ENCODE measurements around the gene SGIP1. TPM values are rescaled to one million over a fixed set of nuclear protein-coding genes. Genes with fewer than 3 reads are reported as not detected.

The SGIP1 gene
- total RNA-seq, 2 experiments from 2014 or later = not detected

DNA sequence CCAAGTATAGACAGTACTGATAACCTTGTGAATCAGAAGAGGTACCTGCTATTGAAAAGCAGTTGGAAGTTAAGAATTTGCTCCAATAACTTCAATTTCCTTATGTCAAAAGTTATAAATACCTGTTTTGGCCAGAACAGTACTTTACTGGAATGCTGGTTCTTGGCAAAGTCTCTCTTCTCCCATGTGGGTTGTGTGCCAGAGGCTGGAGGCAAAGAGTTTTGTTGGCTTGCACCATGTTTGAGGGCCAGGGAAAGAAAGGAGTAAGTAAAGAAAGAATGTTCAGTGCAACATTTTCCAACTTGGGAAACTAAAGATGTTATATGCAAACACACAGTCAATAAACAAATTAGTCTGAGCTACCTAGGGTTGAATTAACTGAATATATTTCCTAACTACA is 151.3 kb downstream of the SGIP1 start:
- Mint-ChIP-seq H3K27ac (no peak overlapping the region), H3K4me3 (no peak overlapping the region), H3K36me3 (no peaks in the 10 kb centered on the region), H3K27me3 (no peaks in the 10 kb centered on the region), H3K9me3 (no peaks in the 10 kb centered on the region), H3K4me1 (peaks cover 1% of the 10 kb centered on the region)
- no peak for DNase-seq

DNA sequence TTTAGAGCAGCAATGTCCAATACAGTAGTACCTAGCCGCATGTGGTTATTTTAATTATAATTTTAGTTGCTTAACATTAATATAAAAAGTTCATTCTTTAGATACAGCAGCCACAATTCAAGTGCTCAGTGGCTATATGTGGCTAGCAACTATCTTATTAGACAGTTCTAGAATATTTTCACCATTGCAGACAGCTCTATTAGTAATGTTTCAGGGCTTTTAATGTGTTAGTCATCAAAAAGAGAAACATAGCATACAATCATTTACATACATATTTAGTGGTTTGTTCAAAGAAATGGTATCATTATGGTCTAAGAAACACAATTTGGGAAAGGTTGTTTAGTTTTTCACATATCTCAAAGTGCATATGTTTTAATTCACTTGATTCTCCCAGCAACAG is 151.7 kb downstream of the SGIP1 start:
- Mint-ChIP-seq H3K27ac (no peak overlapping the region), H3K27me3 (no peaks in the 10 kb centered on the region), H3K9me3 (no peaks in the 10 kb centered on the region), H3K4me3 (no peak overlapping the region), H3K36me3 (no peaks in the 10 kb centered on the region), H3K4me1 (peaks cover 1% of the 10 kb centered on the region)
- no peak for DNase-seq

DNA sequence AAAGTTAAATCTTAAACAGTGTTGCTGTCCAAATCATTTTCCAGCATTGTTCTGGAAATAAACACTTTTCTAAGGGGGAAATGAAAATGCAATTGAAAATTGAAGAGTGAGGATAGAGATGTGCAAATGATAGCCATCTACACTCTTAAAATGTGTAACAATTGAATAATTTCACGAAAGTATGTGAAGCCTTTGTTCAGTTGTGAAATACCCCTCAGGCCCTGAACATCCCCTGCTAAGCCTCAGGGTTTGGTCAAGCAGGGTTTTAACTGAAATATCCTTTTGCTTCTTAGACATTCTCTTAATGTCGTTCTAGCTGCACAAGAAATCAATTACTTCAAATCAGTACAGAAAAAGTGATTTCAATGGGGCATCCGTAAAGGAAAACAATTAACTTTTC is 152.5 kb downstream of the SGIP1 start:
- DNase-seq = no peak
- H3K4me1 Mint-ChIP-seq = peaks cover 1% of the 10 kb centered on the region
- no peaks in the 10 kb centered on the region for H3K36me3 Mint-ChIP-seq
- no peak overlapping the region for H3K4me3 Mint-ChIP-seq
- no peaks in the 10 kb centered on the region for H3K27me3 Mint-ChIP-seq
- no peak overlapping the region for H3K27ac Mint-ChIP-seq
- H3K9me3 Mint-ChIP-seq = no peaks in the 10 kb centered on the region

DNA sequence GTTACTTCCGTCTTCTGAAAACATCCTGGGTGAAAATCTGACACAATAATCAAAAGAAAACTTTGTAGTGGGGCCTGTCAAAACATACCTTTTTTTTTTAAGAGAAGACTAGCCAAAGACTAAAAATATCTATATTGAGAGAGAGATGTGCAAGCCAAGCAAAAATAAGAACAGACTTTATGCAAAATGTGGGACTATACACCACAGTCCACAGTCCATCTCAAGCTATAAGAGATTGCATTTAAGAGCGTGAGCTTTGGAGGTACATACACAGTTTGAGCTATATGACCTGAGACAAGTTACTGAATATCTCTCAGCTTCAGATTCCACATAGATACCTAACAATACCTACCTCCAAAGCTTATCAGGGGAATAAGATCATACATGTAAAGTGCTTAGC is 153.4 kb downstream of the SGIP1 start:
- H3K27me3 Mint-ChIP-seq = no peaks in the 10 kb centered on the region
- no peak overlapping the region for H3K27ac Mint-ChIP-seq
- no peak overlapping the region for H3K4me3 Mint-ChIP-seq
- H3K9me3 Mint-ChIP-seq = no peaks in the 10 kb centered on the region
- no peak for DNase-seq
- no peaks in the 10 kb centered on the region for H3K36me3 Mint-ChIP-seq
- H3K4me1 Mint-ChIP-seq = peaks cover 1% of the 10 kb centered on the region

DNA sequence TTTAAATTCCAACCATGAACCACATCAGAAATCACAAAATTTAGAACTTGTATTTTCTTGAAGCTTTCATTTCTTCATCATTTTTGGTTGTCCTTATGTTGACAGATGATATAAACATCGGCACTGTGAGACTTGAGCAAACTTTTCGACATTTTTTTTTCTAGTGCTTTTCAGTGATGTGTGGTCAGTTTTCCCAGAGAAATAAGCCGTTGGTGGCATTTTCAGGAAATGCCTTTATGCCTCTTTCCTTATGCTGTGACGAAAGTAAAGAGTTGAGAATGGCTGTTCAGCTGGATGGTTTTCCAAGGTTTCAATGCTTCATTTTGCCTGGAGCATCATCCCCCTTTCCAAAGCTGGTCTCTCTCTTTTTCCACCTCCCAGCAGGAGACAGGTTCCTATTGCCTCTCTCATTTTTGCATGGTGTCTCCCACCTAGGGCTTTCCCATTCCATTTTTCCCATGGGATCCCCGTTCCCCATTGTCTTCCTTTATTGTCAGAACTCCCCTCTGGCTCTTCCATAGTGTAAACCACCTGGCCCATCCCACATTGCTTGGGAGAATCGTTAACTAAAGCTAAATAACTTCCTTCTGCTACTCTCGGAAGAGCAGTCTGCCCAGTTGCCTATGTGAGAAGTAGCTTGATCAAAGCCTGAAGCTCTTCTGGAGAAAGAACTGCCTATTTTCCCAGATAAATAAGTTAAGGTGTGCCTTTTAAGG is 156.9 kb downstream of the SGIP1 start:
- H3K9me3 Mint-ChIP-seq = no peaks in the 10 kb centered on the region
- no peak overlapping the region for H3K27ac Mint-ChIP-seq
- H3K4me1 Mint-ChIP-seq = no peaks in the 10 kb centered on the region
- DNase-seq = no peak
- H3K36me3 Mint-ChIP-seq = no peaks in the 10 kb centered on the region
- H3K27me3 Mint-ChIP-seq = peaks cover 3% of the 10 kb centered on the region
- no peak overlapping the region for H3K4me3 Mint-ChIP-seq

DNA sequence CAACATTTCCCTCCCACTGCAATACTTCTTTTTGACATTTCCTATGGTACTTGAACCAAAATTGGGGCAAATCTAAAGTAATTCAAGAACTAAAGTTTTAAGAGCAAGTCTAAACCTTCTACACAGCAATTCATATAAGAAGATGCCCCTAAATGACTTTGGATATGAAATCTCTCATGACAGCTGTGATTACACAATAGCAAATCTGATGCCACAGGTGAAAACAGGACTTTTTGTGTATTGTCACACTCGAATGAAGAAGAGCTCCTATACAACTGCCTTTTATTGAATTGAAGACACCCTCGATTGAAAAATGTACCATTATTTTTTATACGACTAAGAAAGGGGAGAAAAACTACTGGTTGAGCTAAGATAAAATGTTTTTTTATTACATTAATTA is 158.7 kb downstream of the SGIP1 start:
- H3K4me3 Mint-ChIP-seq = no peak overlapping the region
- no peaks in the 10 kb centered on the region for H3K36me3 Mint-ChIP-seq
- H3K27ac Mint-ChIP-seq = no peak overlapping the region
- no peaks in the 10 kb centered on the region for H3K4me1 Mint-ChIP-seq
- no peaks in the 10 kb centered on the region for H3K9me3 Mint-ChIP-seq
- H3K27me3 Mint-ChIP-seq = peaks cover 3% of the 10 kb centered on the region
- DNase-seq = no peak

DNA sequence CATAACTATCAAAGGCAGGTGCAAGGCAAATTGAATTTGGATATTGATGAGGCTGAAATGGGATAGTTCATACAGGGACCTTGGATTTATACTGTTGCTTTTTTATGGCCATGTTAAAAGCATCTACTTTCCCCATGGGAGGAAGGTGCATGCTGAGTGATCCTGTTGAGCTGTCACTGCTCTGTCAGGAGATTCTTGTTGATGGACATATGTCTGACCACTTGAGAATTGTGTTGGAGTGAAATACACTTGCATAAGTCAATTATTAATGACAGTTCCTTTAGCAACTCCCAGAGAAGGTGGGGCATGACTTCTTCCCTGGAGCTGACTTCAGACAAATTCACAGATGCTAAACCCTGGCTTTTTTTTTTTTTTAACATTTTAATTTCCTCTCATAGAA is 159.9 kb downstream of the SGIP1 start:
- no peak overlapping the region for H3K4me3 Mint-ChIP-seq
- no peak for DNase-seq
- no peaks in the 10 kb centered on the region for H3K4me1 Mint-ChIP-seq
- H3K36me3 Mint-ChIP-seq = no peaks in the 10 kb centered on the region
- no peaks in the 10 kb centered on the region for H3K9me3 Mint-ChIP-seq
- no peak overlapping the region for H3K27ac Mint-ChIP-seq
- peaks cover 4% of the 10 kb centered on the region for H3K27me3 Mint-ChIP-seq

- Mint-ChIP-seq H3K4me3 (no peak overlapping the region), H3K36me3 (no peaks in the 10 kb centered on the region), H3K4me1 (no peaks in the 10 kb centered on the region), H3K27ac (no peak overlapping the region), H3K9me3 (no peaks in the 10 kb centered on the region), H3K27me3 (peaks cover 6% of the 10 kb centered on the region)
- DNase-seq = no peak
Measured at GRCh38 chr1:66695116-66695515, 161.2 kb downstream of the SGIP1 start.

DNA sequence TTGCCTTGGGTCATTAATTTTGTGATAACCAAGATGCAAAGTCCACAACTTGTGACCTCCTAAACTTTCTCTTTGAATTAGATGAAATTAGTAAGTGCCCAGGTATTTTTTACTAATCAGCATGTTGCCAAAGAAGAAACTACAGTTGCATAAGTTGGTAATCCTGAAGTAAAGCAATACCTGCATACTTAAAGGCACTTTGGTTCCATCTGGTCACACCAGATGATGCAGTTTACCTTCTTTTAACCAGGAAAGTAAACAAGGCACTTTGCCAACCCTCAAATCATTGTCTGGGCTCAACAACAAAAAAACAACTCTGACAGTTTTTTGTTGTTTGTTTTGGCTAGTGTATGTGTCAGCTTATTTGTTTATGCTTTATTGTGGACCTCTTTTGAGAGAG is 162.8 kb downstream of the SGIP1 start:
- Mint-ChIP-seq H3K9me3 (no peaks in the 10 kb centered on the region), H3K36me3 (no peaks in the 10 kb centered on the region), H3K4me3 (no peak overlapping the region), H3K27me3 (peaks cover 13% of the 10 kb centered on the region), H3K27ac (no peak overlapping the region), H3K4me1 (no peaks in the 10 kb centered on the region)
- DNase-seq = no peak

DNA sequence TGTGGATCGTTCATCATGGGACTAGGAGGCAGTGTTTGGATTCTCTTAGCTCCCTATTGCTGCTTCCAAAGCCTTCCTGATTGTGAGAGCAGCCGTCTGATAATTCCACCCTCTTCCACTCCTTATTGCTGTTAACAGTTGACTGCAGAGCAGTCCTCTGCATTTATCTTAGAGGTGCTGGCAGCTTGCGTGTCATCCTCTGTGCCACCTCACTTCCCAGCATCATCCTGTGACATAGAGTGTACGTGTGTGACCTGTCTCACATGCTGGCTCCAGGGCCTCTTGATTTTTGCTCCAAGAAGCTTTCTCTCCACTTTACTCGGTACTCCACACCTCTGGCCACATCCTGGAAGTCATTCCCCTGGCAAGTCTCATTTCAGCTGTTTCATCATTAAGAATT is 165.3 kb downstream of the SGIP1 start:
- H3K27ac Mint-ChIP-seq = no peak overlapping the region
- no peaks in the 10 kb centered on the region for H3K9me3 Mint-ChIP-seq
- no peaks in the 10 kb centered on the region for H3K4me1 Mint-ChIP-seq
- H3K4me3 Mint-ChIP-seq = no peak overlapping the region
- H3K27me3 Mint-ChIP-seq = peaks cover 11% of the 10 kb centered on the region
- DNase-seq = no peak
- H3K36me3 Mint-ChIP-seq = no peaks in the 10 kb centered on the region

GRCh38 chr1:66704177-66704875 is 170.4 kb downstream of the SGIP1 start:
- Mint-ChIP-seq H3K27ac (no peak overlapping the region), H3K4me1 (no peaks in the 10 kb centered on the region), H3K36me3 (no peaks in the 10 kb centered on the region), H3K27me3 (peaks cover 8% of the 10 kb centered on the region), H3K9me3 (no peaks in the 10 kb centered on the region), H3K4me3 (no peak overlapping the region)
- DNase-seq = no peak

GRCh38 chr1:66705110-66705509 is 171.2 kb downstream of the SGIP1 start:
- no peak for DNase-seq

DNA sequence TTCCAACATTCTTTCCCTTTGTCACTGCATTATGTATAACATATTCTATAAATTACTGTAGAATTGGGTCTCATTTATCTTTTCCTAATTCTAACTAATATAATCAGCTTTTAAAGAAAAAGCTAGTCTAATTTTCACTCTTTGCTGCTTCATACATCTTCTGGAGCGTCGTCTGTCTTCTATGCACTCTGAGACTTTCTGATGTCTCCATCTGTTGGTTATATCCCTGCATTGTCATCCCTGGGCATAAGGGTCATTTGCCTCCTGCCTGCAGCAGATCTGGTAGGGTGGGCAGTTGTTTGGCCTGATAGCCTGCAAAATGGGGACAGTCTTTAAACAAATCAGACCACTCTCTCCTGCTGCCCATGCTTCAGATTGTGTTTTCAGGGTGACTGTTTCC is 177.5 kb downstream of the SGIP1 start:
- Mint-ChIP-seq H3K4me1 (no peaks in the 10 kb centered on the region), H3K27ac (no peak overlapping the region), H3K27me3 (peaks cover 10% of the 10 kb centered on the region), H3K4me3 (no peak overlapping the region), H3K9me3 (no peaks in the 10 kb centered on the region), H3K36me3 (no peaks in the 10 kb centered on the region)
- no peak for DNase-seq

More at GRCh38 chr1:66705110-66705509, 171.2 kb downstream of the SGIP1 start:
- Mint-ChIP-seq H3K27me3 (peaks cover 10% of the 10 kb centered on the region), H3K4me3 (no peak overlapping the region), H3K9me3 (no peaks in the 10 kb centered on the region), H3K27ac (no peak overlapping the region), H3K36me3 (no peaks in the 10 kb centered on the region), H3K4me1 (no peaks in the 10 kb centered on the region)

- H3K27me3 Mint-ChIP-seq = peaks cover 14% of the 10 kb centered on the region
- H3K36me3 Mint-ChIP-seq = no peaks in the 10 kb centered on the region
- no peak for DNase-seq
- no peaks in the 10 kb centered on the region for H3K9me3 Mint-ChIP-seq
- no peaks in the 10 kb centered on the region for H3K4me1 Mint-ChIP-seq
- H3K4me3 Mint-ChIP-seq = no peak overlapping the region
- H3K27ac Mint-ChIP-seq = no peak overlapping the region
Measured at GRCh38 chr1:66712839-66713238, 178.9 kb downstream of the SGIP1 start.

DNA sequence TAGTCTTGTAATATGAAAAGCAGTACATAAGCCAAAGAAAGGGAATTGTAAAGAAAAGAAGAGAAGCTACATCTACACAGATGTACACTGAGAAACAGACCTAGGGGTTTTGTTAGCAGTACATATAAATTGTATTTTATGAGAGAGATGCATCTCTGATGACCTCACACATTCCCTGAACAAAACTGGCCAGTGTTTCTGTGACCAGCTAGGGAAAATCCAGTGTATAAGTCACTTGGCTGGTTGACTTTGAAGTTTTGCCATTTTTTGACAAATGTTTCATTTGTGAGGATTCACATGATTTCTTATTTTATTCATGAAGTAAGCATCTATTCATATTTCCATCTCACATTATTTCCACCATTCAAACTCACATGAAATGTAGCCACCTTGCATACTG is 190.0 kb downstream of the SGIP1 start:
- no peaks in the 10 kb centered on the region for H3K36me3 Mint-ChIP-seq
- DNase-seq = no peak
- H3K4me1 Mint-ChIP-seq = peaks cover 9% of the 10 kb centered on the region
- H3K27ac Mint-ChIP-seq = no peak overlapping the region
- peaks cover 3% of the 10 kb centered on the region for H3K9me3 Mint-ChIP-seq
- peaks cover 8% of the 10 kb centered on the region for H3K27me3 Mint-ChIP-seq
- H3K4me3 Mint-ChIP-seq = no peak overlapping the region

Data from activated naive CD8-positive, alpha-beta T cell treated with anti-CD3 and anti-CD28 coated beads for 36 hours (primary cell).